Bone marrow (tissue), 2 donors: ENCODE results near the gene SPAG16.
"Not testable (repeated sequence)": the region's sequence is repeated elsewhere in the genome, so short reads cannot be mapped to it uniquely, and the experiment has no call there.

Source experiments
- DNase-seq, 2 donors: peaks; one replicate each; lab custom pipeline; 2025; lab: John Stamatoyannopoulos, UW

SPAG16 gene

DNA sequence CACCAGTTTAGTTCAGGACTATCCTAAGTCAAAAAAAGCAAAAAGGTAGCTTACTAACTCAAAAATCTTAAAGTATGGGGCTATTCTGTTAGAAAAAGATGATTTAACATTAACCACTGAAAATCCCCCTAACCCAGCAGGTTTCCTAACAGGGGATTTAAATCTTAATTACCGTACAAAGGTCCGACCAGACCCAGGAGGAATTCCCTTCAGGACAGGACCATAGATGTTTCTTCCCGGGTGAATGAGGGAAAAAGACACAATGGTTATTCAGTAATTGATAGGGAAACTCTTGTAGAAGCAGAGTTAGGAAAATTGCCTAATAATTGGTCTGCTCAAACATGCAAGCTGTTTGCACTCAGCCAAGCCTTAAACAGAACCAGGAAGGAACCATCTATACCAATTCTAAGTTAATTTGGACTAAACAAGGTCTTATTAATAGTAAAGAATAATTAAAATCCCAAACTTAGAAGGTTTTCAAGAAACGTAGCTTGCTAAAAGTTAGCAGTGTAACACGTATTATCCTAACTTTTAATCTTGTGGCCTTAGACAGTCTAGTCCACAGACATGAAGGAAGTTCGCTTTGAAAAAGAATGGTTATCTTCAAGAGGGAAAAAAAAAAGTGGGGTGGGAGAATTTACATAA, 124.3 kb downstream of the SPAG16 start:
- not testable (repeated sequence) for DNase-seq

GRCh38 chr2:213410687-213411086, 126.4 kb downstream of the SPAG16 start:
- DNase-seq = not testable (repeated sequence)

DNA sequence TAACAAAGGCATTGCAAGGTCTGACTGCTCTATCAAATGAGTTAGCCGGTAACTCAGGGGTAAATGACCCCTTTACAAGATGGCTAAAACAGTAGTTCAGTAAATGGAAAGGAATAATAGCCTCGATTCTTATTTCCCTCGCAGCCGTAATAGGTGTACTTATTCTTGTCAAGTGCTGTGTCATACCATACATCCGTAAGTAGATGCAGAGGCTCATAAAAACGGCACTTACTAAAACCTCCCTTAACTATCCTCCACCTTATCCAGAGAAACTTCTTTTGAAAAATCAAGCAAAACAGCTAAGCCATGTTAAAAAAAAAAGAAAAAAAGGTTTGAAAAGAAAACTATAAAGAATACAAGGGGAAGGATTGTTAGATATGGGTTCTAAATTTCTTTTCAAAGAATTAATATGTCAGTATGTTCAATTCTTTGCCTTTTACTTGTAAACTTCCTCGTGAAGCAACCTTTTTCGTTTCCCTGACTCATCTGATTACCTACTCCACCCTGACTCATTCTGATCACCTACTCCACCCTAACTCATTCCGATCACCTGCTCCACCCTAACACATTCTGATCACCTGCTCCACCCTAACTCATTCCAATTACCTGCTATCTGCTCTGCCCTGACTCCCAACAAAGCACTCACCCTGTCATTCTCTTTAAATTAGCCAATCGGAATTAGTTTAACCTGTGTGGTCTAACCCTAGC, 127.5 kb downstream of the SPAG16 start:
- DNase-seq = no peak

- no peak for DNase-seq
Measured at GRCh38 chr2:213415093-213415492, 130.8 kb downstream of the SPAG16 start.

DNA sequence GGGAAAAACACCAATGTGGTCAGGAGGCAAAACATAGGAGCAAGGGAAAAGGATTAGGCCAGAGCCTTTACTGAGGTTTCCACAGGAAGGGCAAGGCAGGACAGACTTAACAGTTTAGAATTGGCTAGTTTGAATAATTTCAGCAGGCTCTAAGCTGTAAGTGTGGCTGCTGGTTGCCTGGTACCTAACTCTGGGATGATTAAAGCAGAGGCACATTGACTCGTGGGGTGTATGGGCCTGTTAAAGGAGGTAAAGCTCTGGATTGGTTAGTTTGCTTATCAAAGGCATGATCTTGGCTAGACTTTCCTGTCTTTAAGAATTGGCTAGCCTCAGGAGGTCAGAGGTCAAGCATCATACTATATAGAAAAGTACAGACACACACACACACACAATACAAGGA, 132.6 kb downstream of the SPAG16 start:
- DNase-seq = no peak

GRCh38 chr2:213419980-213420379, 135.7 kb downstream of the SPAG16 start:
- DNase-seq = no peak

GRCh38 chr2:213420828-213421385, 136.6 kb downstream of the SPAG16 start:
- DNase-seq = no peak

DNA sequence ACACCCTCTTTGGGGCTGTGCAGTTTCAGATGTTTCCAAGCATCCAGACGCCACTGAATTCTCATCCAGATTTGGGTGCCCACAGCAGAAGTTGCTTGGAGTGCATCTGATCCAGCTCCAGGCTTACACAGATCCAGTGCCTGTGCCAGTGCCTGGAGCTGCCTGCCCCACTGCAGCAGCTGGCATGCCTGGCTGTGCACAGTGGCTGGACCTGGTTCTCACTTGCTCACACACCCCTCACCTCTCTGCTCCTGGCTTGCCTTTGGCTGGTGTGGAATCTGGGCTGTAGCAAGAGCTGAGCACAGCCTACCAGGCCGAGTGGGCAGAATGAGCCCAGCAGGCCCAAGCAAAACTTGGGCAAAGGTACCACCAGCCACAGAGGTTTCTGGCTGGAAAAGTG, 137.9 kb downstream of the SPAG16 start:
- no peak for DNase-seq

DNA sequence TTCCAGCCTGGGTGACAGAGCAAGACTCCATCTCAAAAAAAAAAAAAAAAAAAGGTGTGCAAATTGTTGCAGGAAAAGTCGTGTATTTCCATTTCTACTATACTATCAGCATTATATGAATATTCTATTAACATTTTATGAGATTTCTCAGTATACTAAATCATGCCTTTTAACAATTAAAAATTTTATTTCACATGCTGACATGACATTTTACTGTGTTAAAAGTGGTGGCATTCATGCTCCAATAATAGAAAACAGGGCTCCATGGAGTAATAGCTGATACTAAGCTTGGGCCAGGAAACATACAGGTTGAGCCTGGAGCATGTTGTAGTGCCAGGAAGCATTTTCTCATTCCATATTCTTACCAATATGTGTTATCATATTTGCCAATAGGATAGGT, 141.4 kb downstream of the SPAG16 start:
- DNase-seq = no peak

- no peak for DNase-seq
Measured at GRCh38 chr2:213429516-213429915, 145.3 kb downstream of the SPAG16 start.

DNA sequence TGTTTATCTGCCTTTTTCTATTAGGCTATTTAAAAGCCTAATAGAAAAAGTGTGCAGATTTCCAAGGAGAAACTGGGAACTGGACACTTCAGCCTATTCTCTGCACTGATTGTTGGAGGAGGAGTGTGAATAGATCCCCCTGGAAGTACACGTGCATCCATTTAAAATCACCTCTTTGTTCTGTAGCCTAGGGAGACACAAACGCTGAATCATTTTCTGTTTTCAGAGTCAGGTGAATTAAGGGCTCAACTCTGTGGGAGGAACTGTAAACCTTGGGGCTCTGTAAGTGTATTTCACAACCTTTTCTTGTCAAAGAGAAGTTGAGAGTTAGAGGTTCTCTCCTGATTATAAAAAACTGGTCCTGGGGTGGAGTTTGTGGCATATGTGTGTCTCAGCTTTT, 159.7 kb downstream of the SPAG16 start:
- no peak for DNase-seq

DNA sequence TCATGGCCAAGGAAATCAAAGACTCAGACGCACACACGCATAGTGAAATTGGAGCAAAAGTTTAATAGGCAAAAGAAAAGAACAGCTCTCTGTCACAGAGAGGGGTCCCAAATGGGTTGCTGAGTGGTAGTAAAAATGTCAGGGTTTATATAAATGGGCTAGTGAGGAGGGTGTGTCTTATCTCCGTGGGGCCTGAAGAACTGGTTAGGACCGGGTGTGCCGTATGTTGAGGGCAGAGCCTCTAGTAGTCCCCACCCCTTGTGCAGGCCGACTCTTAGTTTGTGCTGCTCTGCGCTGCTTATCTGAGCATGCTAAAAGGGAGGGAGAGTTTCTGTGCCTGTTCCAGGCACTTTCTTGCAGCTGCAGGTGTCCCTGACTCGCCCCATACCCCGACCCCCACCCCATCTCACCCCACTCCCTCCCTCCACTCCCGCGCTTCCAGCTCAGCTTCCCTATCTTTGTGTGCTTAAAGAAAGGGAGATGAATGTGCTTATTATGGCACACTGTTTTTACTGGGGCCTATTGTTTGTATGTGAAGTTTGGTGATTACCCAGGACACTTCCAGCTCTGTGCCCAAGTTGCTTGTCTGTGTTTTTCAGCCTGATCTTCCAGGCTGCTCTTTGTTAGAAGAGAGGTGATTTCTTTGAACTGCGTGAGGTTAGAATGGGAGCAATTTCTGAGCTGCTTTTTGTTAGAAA, 167.4 kb downstream of the SPAG16 start:
- DNase-seq = no peak

DNA sequence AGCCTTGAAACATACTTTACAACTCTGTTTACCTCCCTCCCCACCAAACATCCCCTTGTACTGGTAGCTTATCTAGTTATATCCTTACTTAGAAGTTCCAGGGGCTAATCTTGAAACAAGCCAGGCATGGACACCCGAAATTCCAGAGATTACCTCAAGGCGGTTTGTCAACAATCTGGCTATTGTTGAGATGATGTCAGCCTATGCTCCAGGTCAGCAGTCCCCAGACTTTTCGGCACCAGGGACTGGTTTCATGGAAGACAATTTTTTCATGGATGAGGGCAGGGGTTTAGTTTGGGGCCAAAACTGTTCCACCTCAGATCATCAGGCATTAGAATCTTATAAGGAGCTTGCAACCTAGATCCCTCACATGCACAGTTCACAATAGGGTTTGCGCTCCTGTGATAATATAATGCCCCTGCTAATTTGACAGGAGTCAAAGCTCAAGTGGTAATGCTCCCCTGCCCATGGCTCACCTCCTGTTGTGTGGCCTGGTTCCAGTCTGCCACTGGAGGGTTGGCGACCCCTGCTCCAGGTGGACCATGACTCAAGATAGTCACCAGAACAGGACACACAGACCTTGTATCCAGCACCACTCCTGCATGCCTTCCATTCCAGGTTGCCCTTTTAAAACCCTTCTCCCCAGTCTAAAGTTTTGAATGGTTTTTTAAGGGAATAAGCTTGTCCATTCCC, 171.2 kb downstream of the SPAG16 start:
- no peak for DNase-seq

GRCh38 chr2:213475433-213475832, 191.2 kb downstream of the SPAG16 start:
- DNase-seq = no peak

DNA sequence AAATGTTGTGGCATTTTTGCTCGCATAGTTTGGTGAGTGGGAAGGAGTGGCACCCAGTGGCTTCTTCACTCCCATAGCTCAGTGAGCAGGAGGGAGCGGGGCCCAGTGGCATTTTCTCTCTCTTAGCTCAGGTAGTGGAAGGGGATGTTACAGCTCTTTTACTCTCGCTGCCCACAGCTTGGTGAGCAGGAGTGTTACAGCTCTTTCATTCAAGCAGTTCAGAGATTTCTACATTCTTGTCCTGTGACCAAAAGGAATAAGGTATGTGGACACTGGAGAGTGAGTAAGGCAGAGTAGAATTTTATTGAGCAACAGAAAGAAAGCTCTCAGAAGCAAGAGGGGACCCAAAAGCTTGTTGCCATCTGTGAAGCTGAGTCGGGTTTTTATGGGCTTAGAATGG, 192.4 kb downstream of the SPAG16 start:
- DNase-seq = no peak

GRCh38 chr2:213490087-213490486, 205.8 kb downstream of the SPAG16 start:
- DNase-seq = no peak

- no peak for DNase-seq
Measured at GRCh38 chr2:213491376-213491775, 207.1 kb downstream of the SPAG16 start.

DNA sequence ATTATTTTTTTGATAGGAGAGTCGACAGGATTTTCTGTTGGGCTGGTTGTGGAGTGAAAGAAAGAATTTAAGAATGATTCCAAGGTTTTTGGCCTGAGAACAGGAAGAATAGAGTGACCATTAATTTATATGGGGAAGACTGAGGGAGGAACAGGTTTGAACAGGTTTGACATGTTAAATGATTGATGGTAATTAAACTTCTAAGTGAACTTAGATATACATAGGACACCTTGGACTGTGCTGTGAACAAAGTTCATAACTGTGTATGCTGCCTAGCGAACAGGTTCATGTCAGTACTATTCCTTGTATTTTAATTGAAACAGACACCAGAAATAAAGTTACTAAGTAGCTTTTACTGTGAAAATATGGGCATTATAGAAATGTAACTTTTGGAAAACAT, 212.0 kb downstream of the SPAG16 start:
- DNase-seq = no peak

DNA sequence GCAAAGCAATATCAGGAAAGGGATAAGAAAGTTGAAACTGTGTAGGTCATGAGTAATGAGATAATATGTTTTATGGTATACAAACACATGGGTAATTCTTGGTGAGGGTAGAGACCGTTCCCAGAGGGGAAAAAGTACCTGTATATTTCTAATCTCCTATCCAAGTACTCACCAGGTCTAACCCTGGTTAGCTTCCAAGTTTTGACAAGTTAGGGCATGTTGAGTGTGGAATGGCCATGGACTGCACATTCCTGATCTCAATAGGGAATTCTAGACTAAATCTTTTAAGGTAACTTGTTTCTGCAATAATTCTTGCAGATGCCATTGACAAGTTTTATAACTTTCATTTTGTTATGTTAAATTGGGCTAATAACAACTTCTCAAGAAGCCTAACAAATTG, 216.6 kb downstream of the SPAG16 start:
- no peak for DNase-seq

DNA sequence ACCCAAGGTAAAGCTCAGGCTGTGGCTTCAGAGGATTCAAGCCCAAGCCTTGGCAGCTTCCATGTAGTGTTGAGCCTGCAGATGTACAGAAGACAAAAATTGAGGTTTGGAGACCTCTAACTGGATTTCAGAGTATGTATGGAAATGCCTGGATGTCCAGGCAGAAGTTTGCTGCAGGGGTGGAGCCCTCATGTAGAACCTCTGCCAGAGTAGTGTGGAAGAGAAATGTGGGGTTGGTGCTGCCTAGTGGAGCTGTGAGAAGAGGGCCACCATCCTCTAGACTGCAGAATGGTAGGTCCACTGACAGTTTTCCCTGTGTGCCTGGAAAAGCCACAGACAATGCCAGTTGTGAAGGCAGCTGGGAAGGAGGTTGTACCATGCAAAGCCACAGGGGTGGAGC, 239.9 kb downstream of the SPAG16 start:
- DNase-seq = no peak

- no peak for DNase-seq
Measured at GRCh38 chr2:213537579-213537978, 253.3 kb downstream of the SPAG16 start.

- no peak for DNase-seq
Measured at GRCh38 chr2:213544940-213545339, 260.7 kb downstream of the SPAG16 start.
